HTERT RPE-1 (cell line): Measurements from ENCODE around the gene INSYN2B.
"Not testable (repeated sequence)": the region's sequence is repeated elsewhere in the genome, so short reads cannot be mapped to it uniquely, and the experiment has no call there.

Experiments
- in situ Hi-C: fragments of 300-500 bp; cut with MboI; formaldehyde crosslinking; loops from 4 replicates; pipeline ENCODE4 v1.14.3; 2020; ENCODE audit warnings: low sequenced_read_pairs

INSYN2B gene

DNA sequence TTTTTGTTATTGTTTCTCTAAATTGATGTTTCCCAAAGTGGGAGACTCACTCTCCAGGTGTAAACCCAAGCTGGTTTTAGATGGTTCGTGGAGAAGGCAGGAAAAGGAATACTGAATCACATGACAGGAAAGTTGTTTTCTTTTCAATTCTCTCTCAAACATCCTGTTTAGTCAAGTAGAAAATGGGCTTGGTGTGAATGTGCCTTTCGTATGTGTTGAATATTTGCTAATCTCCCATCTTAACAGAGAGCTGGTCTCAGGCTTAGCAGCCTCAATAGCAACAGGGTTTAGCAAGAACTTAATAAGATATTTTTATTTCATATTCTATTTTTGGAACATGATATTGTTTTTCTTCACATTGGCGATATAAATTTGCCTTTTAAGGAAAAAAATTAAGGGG is 119.7 kb downstream of the INSYN2B start:
- in situ Hi-C loops: no loop called here

DNA sequence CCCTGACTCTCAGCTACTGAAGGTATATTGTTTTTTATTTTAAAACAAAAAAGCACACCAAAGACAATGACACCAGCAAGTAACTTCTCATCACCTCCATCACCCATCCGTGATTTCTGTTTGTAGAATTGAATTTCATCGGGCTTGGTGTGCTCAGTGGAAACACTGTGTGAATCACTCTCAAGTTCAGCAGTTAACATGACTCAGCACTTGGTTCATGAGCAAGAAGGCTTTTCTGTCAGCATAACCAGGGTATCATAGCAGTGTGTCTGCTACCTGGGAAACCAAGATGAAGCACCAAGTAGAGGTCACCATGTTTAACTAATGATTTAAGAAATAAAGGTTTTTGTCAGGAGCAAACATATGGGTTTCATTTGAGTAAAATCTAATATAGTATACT is 123.7 kb downstream of the INSYN2B start:
- in situ Hi-C loops: no loop called here

DNA sequence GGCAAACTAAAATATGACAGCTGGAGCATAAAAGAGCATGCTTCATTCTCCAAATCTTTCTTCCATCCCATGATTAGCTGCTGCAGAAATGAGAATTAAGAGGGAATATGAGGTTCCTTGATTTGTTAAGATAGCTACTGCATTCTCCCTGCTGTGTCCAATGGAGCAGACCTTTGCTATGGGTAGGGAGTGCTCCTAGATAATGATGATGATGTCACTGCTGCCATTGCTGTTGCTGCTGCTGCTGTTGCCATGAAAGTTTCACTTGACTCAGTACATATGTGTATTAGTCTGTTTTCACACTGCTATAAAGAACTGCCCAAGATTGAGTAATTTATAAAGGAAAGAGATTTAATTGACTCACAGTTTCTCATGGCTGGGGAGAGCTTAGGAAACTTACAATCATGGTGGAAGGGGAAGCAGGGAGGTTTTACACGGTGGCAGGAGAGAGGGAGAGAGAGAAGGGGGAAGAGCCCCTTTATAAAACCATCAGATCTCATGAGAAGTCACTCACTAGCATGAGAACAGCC is 128.9 kb downstream of the INSYN2B start:
- in situ Hi-C loops: no loop called here

DNA sequence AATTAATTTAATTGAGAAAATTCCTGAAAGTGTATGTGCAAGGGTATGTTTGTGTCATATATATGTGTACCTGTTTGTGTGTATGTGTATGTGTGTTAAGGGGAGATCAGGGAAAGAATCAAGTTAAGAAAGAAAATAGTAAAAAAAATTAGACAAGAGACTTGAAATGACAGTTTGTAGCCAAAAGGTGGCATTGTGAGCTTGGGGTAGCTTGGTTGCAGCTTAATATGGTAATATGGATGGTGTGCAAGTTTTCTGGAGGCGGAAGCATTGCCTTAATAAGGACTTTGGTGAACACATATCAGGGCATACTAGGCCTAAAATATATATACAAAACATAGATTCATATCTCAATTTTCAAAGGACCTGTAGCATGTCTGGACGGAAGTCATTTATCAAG is 129.9 kb downstream of the INSYN2B start:
- in situ Hi-C loops: no loop called here

DNA sequence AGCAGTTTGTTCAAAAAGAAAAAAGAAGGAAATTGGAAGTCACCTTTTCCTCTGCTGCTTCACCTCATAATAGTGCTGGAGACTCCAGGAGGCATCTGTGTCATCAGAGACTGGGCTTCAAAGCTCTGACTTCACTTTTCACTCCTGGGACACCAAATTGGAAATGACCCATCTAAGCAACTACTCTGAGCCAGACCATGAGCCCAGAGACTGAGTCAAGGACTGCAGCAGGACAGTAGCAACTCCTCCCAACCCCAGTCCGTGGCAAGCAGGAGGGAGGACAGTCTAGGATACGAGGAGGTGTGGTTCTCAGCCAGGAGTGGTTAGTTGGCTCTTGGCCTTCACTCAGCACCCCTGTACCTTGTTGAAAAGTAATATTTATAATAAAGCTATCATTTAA is 131.5 kb downstream of the INSYN2B start:
- in situ Hi-C loops: no loop called here

DNA sequence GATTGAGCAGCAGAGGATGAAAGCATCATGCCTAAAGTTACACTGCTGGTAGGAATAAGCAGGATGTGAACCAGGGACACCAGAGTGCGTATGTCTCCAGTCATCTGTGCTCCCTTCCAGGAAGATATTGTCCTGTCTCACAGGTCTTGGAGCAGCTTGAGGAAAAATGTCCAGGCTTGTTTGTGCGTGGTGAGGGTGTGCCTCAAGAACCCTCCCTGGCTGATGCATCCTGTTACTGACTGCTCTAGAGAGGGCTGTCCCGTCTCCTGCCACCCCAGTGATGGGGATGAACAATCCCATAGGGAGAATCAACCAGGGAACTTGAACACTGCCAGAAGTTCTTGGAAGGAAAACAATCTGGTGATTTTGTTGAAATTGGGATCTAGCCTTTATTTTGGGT is 132.0 kb downstream of the INSYN2B start:
- in situ Hi-C loops: no loop called here

DNA sequence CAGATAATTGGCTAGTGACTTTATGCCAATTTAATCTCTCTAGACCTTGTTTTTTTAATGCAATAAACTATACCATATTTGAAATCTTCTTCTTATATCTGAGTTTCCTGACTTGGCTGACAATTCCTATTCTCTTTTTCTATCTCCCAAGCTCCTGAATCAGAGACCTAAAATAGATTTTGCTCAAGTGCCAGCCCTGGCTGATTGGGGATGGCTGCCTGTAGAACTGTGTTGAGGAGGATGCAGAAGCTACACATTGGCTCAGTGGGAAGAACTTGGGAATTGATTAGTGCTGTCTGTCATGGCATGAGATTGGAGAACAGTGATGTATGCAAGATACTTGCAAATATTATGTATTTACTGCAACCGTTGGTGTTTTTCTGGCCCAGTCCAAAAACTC is 132.8 kb downstream of the INSYN2B start:
- in situ Hi-C loops: no loop called here

DNA sequence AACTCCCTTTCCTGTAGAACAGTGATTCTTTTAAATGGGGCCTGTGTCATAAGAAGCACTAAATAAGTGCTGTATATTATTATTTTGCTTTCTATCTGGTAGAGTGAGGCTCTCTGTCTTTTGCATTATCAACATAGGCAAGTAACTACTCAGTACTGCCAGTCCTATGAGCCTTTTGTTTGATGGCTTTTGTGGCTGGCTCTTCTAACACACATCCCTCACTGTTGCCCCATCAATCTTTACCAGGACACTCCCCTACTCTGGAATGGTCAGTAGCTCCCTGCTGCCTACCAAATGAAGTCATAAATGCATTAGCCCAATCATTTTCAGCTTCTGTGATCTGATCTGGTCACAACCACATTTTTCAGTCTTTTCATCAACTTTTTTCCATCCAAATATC is 137.6 kb downstream of the INSYN2B start:
- in situ Hi-C loops: no loop called here

DNA sequence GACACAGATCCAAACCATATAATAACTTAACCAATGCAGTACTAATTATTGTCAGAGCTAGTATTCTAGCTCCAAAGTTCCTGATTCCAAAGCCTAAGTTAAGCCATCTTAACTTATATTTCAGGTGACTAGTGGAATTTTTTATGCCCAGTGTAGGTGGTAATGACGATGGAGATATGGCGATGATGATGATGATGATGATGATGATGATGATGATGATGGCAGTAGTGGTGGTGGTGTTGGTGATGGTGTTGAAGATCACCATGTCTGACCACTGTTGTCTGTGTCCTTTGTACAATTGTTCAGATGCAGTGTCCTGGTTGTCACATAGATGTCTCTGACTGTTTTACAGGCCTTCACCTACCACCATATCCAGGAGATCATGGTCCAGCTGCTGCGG is 139.9 kb downstream of the INSYN2B start:
- in situ Hi-C loops: no loop called here

DNA sequence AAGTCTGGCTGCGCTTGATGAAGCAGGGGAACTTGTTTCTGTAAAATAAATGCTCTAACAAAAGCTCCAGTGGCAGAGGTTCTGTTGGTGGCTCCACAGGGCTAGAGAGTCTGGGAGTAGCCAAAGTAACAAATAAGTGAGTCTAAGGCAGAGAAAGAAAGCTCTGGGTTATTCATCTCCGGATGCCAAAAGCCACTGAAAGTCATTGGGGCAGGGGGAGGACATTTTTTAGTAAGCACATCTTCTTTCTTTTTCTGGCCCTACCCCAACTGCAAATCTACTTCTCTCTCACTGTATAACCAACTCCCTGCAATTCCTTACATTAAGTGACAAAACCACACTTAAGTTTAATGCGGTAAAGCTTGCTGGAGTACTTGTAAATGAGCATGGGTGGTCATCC is 141.6 kb downstream of the INSYN2B start:
- in situ Hi-C loops: no loop called here

DNA sequence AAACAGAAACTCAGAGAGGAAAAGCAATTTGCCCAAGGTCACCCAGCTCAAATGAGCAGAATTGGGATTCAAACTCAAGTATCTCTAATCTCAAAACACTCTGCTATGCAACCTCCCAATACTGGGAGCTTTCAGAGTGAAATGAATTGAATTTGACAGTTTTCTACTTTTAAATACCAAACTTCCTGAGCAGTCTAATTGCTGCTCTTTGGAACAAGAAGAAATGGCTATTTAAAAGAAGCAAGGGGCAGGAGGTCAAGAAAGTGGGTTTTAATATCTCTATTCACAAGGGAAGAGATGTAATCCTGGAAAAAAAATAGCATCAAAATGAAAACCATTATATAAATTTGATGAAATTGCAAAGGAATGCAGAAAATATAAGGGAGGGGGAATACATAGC is 142.6 kb downstream of the INSYN2B start:
- in situ Hi-C loops: no loop called here

DNA sequence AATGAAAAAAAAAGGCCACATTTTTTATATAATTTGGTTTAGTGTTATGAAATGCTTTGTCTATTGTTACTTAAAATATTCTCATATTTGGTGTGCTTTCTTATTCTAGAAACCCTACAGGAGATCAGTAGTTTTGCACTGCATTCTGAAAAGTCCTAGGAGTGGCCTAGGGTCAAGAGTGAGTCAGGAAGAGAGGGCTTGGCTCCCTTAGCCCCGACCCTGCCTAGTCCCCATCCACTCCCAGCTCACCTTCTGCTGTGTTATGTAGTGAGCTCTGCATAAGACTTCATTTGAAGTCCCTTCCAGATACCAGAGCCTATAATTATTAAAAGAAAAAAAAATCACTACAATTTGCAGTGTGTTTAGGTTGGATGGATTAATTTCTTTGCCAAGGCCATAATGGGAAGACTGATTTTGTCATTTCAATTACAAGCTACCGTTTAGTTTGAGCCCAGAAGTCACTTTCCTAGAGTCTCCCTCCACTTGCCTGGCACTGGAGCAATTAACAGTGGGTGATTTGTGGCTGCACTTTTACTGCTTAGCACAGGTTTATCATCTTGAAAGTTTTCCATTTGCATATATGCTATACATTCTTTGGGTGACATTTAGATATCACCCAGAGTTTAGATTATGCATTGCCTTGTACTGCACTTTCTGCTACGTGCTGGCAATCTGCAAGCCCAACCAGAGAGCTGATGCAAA is 143.3 kb downstream of the INSYN2B start:
- in situ Hi-C loops: no loop called here

DNA sequence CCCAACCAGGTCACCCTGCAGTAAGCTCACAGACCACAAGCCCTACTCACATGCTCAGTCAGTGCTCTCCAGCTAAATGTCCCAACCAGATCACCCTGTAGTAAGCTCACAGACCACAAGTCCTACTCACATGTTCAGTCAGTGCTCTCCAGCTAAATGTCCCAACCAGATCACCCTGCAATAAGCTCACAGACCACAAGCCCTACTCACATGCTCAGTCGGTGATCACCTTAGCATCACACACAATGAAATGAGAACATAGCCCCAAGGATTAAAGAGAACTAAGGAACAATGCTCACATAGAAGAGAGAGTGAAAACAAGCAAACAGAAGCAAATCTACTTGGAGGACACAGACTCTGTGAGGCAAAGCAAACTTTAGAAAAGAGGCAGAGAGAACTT is 145.8 kb downstream of the INSYN2B start:
- in situ Hi-C loops: not testable (repeated sequence)

DNA sequence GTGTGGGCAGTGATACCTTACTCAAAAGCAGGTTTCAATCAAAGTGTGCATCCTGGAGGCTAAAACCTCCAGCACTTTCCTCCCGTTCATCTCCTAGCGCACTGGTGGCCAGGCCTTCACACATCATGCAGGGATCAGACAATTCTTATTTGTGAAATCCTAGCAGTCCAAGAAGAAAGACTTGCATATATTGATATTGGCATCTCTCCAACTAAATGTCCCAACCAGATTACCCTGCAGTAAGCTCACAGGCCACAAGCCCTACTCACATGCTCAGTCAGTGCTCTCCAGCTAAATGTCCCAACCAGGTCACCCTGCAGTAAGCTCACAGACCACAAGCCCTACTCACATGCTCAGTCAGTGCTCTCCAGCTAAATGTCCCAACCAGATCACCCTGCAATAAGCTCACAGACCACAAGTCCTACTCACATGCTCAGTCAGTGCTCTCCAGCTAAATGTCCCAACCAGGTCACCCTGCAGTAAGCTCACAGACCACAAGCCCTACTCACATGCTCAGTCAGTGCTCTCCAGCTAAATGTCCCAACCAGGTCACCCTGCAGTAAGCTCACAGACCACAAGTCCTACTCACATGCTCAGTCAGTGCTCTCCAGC is 146.5 kb downstream of the INSYN2B start:
- in situ Hi-C loops: not testable (repeated sequence)

DNA sequence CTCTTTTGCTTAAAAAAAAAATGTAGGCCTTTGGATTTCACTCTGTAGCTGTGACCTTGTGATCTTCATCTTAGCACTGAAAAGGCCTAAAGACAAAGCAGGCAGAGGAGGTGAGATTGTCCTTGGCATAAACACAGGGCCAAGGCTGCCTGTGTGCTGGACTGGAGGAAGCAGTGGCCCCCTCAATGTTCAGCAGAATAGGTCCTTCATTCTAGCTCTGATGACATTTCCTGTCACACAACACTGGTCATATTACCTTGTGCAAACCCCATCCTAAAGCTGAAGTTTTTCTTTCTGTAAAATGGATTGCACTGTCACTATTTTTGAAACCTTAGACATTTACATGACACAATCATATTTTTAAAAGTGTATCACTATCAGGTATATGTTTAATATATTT is 147.4 kb downstream of the INSYN2B start:
- in situ Hi-C loops: no loop called here

DNA sequence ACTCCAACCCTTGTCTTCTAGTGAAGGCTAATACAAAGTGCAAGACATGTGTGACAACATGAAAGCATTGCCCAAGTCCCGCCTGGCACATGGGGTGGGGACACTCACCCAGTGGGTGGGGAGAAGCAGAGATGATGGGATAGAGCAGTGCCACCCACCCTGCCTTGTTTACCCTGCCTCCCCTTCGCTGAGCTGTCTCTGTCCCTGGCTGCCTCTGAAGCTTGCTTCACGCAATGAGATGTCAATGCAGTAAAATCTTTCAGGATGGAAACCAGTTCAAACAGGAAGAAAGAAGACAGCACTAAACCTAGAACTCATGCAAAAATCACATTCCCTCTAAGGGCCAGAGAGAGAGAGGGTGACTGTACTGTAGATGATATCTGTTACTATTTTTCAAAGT is 148.0 kb downstream of the INSYN2B start:
- in situ Hi-C loops: no loop called here

DNA sequence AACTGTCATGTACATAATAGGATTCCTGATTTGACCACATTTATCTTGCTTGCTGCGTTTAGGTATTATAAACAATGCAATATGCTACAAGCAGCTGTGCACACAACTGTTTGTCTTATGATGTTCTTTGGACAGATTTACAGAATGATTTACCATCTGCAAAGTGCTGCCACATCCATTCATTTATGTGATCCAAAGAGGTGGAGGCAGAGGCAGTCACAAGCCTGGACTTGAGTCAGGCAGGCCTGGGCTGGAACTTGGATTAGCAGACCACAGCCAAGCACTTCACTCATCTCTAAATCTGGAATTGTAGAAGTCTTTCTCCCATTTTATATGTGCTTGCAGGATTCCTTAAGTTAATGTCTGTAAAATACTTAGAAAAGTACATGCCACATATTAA is 149.0 kb downstream of the INSYN2B start:
- in situ Hi-C loops: no loop called here

DNA sequence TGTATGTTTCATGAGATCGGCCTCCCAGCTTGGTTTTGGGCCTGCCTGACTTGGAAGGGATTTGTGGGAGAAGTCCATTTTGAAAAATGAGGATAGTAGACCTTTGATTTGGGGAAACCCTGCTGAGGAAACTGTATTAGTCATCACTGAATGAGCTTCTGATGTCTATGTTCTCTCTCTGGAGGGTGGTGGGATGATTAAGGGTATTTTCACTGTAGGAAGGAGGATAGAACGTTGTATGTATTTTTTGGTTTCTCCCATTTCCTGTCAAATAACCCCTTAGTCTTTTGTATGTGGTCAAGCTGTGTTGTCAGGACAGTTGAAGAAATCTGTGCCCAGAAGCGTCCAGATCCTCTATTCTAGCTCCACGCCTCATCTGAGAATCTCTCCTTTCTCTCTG is 151.9 kb downstream of the INSYN2B start:
- in situ Hi-C loops: no loop called here

DNA sequence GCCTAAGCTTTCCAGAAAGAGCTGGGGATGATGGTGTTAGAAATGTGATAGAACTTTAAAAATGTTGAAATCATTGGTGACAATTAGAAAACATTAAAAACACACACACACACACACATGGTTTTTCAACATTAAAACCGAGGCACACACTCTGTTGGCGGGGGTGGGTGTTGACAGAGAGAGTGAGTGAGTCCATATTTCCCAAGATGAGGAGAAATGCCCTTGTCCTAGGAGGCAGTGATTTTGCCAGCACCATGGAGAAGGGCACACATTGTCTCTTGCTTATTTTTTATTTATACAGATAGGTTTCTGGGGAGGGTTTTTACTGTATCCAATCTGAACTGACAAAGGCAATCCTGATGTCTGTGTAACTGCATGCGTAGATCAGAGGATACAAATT is 152.5 kb downstream of the INSYN2B start:
- in situ Hi-C loops: no loop called here

DNA sequence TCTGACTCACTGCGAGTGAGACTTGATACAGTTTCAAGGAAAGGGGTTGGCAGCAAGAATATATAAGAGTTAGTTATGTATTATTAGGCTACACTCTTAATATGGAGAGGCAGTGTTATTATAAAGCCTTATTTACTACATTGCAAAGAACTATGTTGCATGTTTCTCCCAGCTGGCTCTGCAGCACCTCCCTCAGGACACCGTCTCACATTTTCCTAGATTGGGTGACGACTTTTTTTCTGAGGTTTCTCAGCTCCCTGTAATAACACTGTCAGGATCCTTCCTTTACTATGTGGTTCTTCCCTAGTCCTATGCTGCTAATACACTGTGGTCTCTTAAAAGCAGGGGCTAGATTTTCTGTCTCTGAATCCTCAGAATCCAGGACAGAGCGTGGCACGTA is 153.7 kb downstream of the INSYN2B start:
- in situ Hi-C loops: no loop called here

DNA sequence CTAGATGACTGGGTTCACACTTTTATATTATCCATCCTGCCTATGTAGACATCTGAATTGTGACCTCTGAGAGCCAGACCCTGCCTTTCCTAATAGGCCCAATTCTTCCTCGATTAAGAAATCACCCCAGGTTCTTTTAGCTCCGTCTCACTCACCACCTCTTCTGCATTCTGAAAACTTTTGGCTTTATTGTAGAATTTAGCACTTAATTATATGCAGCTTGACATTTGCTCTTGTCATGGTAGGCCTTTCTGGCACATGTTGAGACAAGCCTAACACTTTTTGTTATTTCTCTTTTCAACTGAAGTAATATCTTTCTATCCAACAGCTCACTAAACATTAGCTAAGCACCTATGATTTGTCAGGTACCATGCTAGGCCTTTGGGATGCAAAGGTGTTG is 163.3 kb downstream of the INSYN2B start:
- in situ Hi-C loops: no loop called here

DNA sequence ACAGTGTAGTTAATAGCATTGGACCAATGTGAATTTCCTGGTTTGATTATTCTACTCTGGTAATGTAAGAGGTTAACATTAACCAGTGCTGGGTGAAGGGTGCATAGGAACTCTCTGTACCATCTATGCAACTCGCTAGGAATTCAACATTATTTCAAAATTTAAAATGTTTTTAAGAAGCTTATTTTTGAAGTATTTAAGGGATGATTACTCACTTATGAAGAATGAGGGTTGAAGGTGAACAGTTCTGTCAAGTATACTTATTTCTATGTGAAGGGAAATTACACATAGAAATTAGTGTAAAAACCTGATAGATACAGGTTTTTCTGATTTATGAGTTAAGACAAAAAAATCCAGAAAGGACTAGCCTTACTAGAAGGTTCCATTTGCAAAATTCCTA is 165.8 kb downstream of the INSYN2B start:
- in situ Hi-C loops: no loop called here
